HG03139 (cell line): ENCODE results near the gene FREM2.

Experiments
- ATAC-seq: cut with Tn5 transposase; IDR thresholded peaks from one replicate; pipeline ENCODE4 v1.9.1; 2021; ENCODE audit not compliant: unreplicated experiment

FREM2 gene

DNA sequence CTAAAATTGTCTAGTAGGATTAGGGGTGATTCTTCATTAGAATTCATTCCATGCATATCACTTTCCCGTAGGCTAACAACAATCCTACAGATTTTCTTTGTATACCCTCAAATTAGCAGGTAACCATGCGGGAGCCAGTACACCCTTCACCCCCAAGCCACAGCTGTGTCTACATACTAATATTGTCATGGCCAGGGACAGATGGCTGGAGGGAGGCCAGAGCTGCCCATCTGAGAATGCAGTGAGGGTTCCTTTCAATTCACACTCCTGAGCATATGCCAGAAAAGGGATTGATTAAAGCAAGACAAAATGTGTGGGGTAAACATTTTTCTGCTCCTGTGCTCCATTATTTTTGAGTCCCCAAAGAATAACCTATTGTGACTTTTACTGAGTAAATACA, 68.9 kb downstream of the FREM2 start:
- ATAC-seq, result no peak

DNA sequence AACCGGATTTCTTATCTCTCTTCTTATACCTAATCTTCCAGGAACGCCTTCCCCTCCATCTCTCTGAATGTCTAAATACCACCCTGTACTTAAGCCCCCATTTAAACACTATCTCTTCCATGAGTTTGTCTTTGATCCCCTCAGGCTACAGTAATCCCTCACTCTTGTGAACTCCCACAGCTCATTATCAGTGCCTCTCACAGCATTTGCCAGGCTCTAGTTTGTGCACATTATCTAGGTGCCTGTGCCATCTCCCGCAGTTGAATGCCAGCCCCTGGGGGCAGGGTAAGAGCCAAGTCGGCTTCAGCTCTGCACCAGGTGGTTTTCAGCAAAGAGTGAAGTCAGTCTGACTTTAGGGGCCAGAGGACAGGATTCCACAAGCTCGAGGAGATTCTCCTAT, 71.4 kb downstream of the FREM2 start:
- ATAC-seq, result no peak

DNA sequence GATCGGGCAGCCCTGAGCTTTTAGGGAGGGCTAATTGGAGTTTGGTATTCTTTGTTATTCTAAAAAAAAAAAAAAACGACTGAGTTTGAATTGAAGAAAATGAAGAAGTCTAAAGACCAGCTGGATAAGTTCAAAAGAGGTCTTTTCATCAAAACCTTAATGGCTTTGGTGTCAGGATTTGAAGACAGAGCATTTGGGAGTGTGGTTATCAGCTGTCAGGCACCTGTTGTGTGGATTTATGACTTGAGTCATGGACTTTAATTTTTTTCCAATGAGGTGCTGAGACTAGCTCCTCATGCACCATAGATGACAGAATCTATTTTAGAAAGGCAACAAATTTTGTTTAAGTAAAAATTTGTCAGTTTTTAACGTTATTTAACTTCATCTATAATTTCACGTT, 72.5 kb downstream of the FREM2 start:
- no peak for ATAC-seq

DNA sequence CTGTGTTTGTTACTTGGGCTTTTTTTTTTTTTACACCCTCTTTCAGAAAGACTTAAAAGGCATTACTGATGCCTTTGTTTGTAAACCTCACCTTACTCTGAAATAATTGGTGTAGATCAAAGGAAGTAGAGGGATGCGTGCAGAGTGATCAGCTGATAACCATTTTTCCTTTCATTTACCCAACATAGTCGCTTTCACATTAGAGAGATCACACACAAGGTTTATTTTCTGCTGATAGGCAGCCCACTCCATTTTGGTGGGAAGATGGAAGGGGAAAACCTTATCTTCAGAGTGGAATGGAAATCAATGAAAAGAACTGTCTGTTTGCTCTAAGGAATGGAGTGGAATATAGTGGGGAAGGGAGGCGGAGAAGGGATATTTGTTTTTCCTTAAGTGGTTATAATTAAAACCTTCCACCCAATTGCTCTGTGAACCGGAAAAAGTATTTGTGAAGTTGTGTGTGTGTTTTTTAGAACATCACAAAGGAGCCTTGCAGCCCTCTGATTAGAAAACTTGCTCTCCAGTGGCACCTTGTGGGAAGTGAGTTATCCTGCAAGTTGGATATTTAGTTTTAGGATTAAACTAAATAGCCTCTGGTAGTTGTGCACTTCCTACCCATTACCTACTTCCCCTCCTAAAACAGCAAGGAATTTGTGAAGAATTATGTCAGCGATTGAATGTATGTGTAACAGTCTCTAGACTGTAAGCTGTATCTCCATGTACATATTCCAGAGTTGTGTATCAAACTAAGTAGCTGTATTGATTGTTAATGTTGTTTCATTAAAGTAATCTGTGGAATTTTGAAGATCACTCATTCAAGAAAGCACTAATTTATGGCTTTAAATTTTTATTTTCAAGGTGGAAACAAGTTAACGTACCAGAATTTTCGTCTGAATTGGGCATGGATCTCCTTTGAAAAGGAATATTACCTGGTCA, 76.8 kb downstream of the FREM2 start:
- no peak for ATAC-seq

DNA sequence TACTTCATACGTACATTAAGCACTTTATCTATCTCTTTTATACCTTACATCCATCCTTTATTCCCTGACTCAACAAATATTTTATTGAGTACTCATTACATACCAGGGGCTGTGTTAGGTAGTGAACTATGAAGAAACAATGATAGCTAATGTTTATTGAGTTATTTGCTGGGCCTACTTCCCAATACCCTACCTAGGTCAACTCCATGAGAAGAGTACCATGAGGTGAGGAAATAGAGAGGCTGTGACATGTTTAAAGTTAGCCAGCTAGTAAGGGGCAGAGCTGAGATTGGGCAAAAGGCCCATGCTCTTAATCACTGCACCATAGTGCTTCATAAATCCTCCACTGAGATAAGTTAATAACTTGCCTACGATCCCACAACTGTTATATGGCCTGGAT, 79.9 kb downstream of the FREM2 start:
- ATAC-seq, result no peak

DNA sequence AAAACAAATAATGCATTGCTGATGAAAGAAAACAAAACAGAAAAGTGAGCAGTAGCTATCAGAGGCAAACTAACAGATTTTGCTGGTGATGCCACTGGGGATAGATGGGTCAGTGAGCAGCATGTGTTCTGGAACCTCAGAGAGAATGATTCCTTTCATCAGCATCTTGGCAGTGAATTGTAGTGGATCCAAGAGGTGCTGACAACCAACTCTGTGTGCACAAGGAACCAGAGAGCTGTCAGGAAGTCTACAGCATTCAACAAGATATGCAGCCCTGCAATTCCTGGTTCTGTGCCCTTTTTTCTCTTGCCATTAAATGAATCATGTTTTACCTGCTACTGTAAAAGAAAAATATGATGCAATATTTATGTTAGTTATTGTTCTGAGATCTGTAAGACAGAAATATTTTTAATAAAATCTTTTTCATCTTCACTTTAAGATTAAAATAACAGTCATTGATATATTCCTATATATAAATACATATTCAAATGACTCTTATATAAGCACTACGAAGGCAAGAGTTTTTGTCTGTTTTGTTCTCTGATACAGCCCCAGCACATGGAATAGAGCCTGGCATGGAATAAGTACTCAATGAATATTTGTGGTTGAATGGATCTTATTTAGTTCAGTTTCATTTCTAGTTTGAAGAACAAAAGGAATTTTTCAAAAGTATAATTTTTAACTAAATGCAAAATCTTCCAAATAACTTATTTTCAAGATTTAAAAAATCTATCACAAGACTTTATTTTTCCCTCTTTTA, 80.8 kb downstream of the FREM2 start:
- no peak for ATAC-seq

DNA sequence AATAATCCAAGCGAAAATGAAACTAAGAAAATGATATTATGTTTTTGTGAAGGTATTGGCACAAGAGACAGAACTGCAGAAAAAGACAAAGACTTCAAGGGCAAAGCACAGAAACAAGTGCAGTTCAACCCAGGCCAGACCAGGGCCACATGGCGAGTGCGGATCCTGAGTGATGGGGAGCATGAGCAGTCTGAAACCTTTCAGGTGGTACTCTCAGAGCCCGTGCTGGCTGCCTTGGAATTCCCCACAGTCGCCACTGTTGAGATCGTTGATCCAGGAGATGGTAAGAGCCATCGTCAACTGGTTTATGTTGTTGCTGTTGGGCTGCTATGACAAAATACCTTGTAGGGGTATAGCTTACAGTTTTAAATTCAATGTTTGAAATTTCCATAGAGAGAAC, 82.6 kb downstream of the FREM2 start:
- no peak for ATAC-seq

DNA sequence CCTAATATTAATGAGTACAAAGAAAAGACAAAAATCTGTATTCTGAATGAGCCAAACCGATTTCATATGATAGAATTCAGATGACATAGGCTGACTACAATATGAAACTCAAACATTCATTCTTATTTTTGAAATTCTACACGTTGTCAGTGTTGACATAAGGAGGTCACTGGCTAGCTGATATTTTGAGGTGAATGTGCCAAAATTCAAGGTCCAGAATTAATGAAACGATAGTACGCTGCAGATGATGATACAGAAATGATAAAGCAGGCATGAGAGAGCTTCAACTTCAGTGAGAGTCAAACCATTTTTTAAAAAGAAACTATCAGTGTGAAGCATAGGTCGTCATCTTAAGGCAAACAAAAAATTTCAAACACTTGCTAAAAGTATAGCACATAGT, 88.2 kb downstream of the FREM2 start:
- no peak for ATAC-seq

DNA sequence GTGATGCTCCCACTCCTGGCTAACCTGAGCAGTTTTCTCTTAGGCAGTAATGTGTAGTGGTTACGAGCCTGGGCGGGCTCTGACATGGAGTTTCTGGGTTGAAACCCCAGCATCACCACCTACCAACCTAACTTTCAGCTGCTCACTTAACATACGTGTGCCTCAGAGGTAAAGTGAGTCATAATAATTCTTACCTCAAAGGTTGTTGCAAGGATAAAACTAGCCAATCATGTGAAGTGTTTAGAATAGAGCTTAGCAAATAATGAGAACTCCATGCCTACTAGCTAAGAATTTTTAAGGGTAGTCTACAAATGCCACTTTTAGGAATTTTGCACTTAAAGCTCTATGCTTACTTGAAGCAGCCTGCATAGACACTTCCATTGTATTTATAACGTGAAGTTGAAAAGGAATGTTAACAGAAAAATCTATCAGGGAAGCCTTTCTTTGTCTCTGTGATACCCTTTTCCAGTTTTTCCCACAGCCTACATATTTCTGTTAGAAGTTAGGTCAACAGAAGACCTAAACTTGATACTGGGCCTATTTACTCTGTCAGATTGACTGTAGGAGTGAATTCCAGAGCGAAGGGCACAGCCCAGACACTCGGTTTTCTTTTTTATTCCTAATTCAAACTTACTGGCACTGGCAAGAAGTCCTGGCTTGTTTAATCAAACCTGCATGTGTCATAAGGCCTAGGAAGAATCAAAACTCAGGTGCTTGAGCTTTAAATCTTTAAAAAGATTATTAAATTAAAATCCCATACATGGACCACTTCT, 90.7 kb downstream of the FREM2 start:
- ATAC-seq, result no peak

DNA sequence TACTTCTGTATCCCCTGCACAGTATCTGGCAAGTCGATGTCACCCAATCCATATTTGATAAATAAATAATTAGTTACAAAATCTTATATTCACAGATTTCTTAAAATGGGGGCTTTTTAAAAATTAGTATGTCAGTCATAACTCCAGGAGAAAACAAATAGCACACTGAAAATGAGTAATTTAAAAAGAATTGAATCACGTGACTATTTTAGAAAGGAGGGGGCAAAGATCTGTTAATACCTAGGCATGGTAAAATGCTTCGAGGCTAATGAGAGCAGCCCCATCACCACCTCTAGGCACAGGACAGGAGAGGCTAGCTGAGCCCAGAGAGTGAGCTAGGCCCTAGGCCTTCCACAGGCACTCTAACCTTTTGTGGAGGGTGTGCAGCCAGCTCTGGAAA, 94.7 kb downstream of the FREM2 start:
- no peak for ATAC-seq

DNA sequence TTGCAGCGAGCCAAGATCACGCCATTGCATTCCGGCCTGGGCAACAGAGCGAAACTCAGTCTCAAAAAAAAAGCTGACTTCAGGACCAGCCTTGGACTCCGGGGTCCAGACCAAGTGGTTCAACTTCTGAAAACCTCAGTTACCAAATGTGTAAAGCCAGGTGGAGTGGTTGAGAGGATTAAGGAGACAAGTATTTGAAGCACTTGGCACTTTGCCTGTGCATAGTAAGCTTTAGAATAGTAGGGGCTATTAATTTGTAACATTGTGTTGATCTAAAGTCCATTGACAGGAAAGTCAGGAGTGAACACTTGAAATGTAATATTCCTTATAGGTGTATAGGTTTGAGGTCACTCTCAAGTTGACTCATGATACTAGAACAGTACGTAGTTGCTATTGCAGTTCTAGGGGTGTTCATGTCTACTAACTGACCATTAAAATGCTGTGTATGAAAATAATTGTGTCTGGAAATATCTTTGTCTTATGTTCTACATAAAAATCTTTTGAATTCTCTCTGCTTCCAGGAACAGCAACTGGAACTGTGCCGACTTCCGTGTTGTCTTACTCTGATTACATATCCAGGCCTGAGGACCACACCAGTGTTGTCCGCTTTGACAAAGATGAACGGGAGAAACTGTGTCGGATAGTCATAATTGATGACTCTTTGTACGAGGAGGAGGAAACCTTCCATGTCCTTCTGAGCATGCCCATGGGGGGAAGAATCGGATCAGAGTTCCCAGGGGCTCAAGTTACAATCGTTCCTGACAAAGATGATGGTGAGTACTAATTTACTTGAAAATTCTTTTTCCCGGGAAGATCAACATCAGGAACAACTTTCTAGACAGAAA, 97.4 kb downstream of the FREM2 start:
- no peak for ATAC-seq

DNA sequence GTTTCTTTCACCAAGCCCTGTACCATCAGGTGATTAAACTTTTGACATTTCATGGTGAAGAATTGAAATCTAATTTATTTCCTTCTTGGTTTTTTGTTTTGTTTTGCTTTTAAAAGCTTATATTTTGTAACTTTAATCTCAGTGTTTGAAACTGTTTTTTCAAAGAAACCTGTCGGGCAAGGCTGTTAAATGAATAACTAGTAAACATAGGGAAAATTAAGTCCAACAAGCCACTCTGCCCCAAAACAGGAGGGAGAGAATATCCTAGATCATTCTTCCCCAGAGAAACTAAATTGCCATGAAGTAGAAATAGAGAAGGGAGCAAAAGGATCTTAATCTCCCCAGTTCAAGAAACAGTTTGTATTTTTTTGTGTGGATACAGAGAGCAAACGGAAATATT, 98.2 kb downstream of the FREM2 start:
- ATAC-seq, result no peak

DNA sequence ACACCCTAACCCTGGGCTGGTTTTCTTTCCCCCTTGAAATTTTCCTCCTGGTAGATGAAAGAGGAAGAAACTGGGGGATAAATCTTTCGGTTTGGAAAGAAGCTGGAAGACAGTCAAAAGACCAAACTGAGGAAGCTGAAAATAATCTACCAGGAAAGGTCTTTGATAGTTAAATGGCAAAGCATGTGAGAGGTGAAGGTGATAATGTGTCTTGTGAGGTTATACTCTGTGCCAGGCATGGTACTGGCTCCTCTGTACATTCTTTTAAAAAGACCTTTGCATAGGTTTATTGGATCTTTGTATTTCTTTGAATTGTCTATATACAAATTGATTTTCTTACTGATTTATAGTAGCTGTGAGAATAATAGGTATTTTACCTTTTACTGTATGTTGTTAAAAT, 98.6 kb downstream of the FREM2 start:
- no peak for ATAC-seq

DNA sequence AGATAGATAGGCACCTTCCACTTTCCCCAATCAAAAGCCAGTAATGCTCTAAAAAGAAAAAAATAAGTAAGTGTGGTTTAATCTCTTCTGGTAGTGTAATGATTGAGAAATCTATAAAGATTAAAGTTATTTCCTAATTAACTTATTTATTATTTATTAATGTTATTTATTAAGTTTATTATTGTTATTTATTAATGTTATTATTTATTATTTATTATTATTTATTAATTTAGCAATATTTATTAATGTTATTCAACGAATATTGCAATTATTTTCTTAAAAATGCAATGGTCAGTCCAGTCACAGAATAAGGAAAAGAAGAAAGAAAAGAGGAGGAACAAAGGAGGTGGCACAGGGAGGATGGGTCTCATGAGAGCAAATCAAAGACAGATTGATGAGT, 100.7 kb downstream of the FREM2 start:
- no peak for ATAC-seq

DNA sequence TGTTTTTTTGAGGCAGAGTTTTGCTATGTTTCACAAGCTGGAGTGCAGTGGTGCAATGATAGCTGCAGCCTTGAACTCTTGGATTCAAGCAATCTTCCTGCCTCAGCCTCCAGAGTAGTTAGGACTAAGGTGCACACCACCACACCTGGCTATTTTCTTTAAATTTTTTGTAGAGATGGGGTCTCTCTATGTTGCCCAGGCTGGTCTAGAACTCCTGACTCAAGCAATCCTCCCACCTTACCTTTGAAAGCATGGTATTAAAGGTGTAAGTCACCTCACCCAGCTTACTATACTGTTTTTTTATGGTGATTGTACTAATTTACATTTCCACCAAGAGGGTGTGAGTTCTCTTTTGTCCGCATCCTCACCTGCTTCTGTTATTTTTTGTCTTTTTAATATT, 110.0 kb downstream of the FREM2 start:
- no peak for ATAC-seq

DNA sequence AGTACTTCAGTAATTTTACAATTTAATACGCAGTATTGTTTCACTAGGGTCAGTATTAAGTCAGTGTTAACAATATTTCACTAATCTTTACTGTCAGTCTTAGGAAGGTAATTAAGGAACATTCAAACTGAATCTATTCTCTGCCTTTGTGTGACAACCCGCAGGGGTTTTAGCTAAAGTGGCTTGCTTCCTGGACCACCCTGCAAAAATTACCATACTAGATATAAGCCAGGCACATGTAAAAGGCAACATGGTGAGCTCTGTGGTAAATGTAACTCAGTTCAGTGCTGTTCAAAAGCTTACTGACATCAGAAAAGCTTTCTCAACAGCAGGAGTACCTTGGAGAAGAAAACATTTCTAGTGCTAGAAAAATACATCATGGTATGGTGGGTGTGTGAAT, 116.7 kb downstream of the FREM2 start:
- ATAC-seq, result no peak

DNA sequence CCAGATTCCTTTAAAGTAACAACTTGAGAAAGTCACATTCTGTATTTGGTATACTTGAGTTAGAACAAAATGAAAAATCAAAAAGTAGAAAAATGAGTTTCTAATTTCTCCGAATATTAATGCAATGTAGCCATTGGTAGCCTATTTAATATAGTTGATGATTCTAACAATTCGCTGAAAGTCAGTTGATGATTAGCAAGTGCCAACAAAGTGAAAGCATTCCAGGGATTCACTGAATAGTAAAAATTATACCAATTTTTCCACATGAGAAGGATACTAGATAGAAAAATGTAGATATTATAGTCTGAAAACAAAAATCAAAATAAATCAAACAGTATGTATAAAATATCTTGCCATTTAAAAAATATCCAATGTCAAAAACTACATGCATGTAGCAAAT, 117.2 kb downstream of the FREM2 start:
- ATAC-seq, result no peak

DNA sequence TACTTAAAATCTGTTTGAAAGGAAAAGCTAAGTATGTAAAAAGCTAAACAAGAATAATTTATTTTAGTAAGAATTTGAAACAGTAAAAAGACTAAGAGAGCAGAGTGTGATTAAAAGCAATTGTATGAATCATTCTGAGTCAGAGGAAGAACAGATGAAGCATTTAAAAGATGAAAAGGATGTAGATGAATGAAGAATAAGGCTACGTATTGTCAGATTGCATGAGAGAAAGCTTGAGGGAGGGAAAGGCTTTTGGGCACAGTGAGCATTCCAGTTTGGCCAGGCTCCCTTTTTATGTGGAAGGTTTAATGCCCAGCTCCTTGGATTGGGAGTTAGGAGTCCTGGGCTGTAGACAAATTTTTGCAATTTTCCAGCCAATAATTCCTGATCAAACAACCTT, 117.7 kb downstream of the FREM2 start:
- ATAC-seq, result no peak

DNA sequence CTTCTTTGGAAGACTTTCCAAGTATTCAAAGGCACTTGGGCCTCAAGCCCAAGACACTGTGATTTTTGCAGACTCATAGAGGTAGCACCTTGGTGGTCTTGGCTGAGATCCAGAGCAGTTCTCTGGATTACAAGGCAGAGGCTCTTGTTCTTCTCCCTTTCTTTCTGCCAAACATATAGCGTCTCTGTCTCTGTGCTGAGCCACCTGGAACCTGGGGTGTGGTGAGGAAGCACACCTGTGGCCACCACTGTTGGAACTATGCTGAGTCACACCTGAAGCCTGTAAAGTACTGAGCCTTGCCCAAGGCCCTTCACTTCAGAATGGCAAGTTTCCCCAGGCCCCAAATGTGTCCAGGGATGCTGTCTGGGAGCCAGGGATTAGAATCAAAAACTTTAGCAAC, 127.5 kb downstream of the FREM2 start:
- no peak for ATAC-seq

DNA sequence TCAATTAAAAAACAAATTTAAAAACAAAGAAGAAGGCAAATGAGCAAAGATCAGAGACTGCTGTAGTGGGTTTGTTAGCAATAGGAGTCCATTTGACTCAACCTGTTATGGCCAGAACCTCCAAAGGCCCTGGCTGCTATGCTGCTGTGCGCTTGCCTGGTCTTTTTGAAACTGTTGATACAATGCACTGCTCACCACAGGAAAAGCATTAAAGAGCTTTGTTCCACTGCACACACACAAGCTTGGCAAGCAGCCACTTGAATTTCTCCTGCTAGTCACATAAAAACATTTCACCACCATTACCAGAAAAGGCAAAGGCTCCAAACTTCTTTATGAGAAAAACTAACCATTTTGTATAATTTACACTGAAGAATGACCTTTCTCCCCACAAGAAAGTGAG, 132.2 kb downstream of the FREM2 start:
- ATAC-seq, result no peak

DNA sequence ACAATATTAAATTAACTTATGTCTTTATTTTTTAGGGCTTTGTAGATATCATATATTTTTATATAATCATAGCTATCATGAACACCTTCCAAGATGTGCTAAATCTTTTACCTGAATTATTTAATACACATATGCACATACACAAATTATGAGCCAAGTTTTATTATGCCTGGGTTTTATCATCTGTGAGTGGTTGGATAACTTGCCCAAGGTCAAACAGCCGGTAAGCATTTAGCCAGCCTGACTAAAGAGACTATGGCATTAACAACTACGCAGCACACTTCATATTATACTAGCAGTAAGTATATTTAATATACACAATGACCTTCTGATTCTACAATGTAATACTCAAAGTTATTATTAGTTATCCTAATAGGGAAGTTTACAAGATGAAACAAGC, 132.7 kb downstream of the FREM2 start:
- ATAC-seq, result no peak
